ENCODE measurements around the gene ARHGAP10.
A peak's percentile ranks its signal among the peaks of the same experiment; 100 is the strongest.
"Not testable (repeated sequence)": the region's sequence is repeated elsewhere in the genome, so short reads cannot be mapped to it uniquely, and the experiment has no call there.

The ARHGAP10 gene

DNA sequence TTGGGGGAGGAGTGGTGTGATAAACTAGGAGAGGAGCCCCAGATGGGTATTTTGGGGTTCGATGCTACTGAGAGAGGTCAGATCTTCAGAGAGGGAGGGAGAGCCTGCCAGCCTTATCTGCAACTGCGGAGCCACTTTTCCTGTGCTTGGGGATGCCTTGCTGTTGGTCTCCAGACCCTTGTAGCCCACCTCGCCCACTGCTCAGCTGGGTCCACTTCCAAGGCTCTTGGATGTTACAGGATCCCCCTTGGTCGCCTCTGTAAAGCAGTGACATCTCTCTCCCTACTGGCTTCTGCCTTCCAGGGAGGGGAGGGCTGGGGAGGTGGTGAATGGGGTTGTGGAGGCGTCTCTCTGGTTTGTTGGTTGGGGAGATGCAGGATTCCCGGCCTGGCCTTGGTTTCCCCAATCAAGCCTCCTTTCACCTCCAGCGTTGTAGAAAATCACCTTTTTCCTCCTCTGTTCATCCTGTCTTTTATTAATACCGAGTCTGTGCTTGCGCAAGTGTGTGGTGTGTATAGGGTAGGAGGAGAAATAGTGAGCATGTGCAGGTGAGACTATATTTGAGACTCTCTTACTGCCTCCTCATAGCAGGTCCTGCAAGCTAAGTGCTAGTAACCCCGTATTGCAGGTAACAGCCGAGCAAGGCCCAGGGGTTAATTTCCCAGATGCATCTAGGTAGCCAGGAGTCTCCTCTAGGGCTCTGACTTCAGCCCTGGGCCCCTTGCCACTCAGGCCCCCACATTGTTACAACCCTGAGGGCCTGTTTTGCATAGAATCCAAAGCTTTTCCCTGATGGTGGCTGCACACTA is 337.4 kb downstream of the ARHGAP10 start:
- DNase-seq = no peak

DNA sequence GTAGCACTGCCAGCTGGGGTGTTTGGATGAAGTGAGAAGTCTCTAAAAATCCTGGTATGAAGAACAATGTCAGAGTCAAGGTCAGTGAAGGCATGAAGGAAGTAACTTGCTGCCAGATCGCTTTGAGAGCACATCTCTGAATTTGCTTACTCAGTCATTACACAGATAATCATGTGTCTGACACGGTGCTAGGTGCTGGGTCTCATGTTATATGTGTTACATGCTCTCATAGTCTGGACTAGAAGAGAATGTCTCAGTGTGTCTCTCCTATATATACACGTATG is 337.9 kb downstream of the ARHGAP10 start:
- no peak for DNase-seq

DNA sequence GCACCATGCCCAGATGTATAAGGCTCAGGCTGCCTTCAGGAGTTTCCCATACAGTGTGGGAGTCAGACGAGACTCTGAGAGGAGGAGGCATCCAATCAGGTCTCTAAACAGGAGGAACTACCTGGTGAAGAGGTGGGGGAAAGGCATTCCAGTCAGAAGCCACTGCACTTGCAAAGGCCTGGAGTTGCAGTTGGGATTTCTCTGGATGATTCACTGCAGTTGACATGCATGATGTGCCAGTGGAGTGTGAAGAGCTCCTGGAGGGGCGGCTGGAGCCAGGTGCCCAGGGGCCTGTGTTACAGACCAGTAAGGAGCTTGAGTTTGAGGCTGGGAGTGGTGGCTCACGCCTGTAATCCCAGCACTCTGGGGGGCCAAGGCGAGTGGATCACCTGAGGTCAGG is 339.1 kb downstream of the ARHGAP10 start:
- no peak for DNase-seq

DNA sequence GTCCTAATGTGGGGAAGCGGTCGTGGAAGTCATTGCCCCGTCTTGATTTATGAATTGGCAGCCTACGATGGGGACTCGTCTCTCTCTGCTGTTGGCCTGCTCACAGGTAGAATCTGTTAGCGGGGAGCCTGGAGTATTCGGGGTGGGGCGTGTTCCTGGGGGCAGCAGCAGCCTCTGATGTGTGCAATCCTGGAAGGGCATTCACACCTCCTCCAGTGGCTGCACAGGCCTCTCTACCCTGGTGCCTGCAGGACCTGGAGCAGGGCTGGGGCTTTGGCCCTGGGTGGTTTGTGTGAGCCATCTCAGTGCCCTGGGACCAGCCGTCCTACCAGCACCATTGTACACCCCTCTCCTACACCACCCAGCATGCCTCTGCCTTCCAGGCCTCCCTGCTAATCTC is 340.9 kb downstream of the ARHGAP10 start:
- no peak for DNase-seq

DNA sequence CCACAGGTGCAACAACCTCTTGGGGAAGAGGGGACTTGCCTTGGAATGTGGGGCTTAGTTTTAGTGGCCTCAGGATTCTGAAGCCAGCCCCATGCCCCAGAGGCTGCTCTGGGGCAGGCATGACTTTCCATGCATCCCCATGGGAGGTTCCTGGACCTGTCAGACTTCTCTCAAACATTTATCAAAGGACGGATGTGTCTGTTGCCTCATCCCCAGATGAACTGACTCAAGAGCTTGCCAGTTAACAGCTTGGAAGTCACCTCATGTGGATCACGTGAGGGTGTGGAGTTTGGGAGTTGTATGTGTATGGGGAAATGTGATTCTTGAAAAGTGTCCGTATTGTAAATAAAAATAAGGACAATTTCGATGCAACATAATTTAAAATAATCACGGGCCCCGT is 341.5 kb downstream of the ARHGAP10 start:
- no peak for DNase-seq

DNA sequence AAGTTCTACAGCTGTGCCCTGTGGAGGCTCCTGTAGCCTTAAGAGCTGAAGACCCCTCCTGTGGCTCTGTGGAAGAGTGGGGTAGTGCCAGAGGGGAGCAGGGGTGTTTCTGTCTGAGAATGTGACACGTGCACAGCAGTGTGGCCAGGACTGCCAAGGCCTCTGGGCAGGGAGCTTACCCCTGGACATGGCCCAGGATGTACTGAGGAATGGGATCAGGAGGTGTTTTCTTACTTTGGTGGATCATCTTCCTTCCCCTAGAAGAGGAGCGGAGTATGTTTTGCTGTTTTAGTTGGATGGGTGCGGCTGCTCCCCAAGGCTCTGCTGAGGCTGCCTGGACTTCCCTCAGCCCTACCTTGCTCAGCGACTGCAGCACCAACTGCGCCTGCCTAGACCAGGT is 342.6 kb downstream of the ARHGAP10 start:
- DNase-seq = no peak

DNA sequence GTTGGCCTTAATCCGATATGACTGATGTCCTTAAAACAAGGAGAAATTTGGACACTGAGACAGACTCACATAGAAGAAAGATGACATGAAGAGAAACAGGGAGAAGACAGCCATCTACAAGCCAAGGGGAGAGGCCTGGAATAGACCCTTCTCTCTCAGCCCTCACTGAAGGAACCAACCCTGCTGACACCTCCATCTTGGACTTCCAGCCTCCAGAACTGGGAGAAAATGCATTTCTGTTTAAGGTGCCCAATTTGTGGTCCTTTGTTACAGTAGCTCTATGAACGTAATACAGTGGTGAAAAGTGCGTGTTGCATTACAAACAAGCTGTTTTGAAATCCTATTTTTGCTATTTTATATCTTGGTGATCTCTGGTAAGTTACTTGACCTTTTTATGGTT is 343.6 kb downstream of the ARHGAP10 start:
- DNase-seq = no peak

DNA sequence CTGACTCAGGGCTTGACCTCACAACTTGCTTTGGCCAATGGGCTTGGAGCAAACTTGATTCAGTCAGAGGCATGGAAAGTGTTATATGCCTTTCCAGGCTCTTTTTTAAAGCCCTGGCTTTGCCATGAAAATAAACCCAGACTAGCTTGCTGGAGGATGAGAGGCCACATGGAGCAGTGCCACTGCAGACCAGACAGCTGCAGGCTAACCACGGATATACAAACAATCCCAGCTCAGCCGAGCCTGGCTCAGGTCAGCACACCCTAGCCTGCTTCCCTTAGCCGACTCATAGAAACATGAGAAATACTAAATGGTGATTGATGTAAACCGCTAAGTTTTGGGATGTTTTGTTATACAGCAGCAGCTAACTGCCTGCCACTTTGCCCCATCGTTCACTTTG is 345.1 kb downstream of the ARHGAP10 start:
- peak; percentile 5 for DNase-seq

DNA sequence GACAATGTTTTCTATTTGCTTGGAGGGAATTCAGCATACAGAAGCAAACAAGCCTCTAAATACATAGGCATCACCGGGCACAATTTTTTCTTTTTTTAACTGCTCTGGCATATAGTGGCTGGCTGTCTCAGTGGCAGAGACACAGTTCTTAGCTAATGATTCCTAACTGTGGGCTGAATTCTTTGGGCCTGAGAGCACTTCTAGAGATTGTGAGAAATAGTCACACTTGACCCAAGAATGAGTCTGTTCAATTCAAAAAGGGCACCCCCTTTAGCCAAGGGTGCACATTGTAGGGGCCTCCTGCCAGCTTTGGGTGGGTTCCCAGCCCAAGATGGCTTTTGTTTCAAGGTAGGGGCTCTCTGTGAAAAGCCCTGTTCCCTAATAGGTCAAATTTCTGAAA is 345.7 kb downstream of the ARHGAP10 start:
- DNase-seq = no peak

DNA sequence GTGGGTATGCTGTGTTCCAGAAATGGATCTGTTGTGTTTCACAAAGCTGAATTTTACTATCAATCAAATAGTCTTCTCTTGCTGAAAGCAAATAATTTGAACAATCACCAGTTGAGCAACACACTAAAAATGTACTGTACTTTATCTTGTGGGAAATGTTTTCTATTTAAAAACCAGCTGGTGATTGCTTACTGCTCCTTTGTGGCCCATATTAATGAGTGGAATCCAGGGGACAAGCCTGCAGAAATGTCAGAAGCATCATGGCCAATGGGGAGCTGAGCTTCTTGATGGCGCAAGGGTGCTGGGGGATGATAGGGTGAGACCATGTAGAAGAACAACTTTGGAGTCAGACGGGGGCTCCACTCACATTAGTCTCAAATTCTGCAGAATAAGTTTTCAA is 346.2 kb downstream of the ARHGAP10 start:
- no peak for DNase-seq

DNA sequence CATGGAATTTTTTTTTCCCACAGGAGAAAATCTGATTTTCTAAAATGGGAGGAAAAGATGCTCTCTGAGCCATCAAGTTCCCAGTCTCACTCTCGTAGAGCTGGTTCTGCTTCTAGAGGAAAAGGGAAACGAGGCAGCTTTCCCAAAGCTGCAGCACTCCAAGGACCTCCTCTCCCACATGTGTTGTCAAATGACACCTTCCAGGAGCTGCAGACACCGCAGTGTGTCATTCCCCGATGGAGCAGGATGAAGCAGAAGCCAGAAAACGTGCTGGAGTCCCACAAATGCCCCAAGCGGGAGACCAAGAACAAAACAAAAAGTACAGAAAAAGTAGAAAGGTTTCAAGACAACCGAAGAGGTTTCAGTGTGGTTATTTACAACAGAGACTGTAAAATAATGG is 348.1 kb downstream of the ARHGAP10 start:
- no peak for DNase-seq

DNA sequence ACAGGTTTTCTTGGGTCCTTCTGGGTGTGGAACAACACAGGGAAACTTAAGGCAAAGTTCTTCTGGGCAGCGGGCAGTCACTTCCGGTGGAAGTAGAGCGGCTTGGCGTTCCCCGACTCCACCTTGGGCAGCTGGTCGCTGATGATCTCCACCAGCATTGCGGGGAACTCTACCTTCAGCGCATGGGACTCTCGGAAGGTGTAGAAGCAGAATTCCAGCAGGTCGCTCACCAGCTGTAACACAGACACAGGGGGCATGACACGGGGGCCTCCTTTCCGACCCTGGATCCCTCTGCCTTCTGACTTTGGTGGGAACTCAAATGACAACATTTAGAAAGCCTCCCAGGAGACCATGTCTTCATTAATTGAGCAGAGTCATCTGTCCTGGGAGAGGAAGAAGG is 349.4 kb downstream of the ARHGAP10 start:
- no peak for DNase-seq

DNA sequence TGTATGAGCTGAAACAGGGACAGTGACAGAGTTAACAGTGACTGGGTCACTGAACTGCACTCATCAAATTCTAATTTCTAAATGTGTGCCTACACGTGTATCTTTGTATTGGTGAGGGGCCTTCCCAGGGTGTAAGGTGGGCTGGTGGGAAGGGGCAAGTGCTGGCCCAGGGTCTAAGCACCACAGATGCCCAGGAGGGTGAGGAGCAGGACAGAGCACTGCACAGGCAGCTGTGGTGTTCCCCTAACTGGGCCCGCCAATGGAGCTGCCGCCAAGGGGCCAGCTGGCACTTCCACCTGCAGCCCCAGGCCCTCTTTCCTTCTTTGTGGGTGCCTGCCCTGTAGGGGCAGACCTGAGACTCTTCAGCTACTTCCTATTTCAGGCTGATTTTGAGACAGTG is 349.9 kb downstream of the ARHGAP10 start:
- no peak for DNase-seq

DNA sequence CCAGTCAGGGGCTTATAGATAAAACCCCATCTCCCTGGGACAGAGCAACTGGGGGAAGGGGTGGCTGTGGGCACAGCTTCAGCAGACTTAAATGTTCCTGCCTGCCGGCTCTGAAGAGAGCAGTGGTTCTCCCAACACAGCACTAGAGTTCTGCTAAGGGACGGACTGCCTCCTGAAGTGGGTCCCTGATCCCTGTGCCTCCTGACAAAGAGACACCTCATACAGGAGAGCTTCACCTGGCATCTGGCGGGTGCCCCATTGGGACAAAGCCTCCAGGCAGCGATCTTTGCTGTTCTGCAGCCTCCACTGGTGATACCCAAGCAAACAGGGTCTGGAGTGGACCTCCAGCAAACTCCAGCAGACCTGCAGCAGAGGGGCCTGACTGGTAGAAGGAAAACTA is 351.2 kb downstream of the ARHGAP10 start:
- DNase-seq = not testable (repeated sequence)

DNA sequence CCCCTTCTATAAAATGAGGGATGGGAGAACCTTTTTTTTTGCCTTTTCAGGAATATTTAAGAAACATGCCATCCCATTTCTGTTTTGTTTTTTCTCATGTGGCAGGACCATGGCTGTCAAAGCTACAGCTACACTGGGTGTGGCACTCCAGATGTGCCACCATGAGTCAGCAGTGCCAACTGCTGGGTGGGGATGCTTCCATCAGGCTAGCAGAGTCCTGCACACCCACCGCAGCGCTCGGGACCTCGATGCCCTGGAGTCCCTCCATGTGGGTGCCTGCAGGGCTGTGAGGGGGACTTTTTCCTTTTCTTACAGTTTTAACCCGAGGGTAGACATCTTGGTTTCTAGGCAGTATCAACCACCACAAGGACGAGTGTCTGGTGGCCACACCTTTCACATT is 357.7 kb downstream of the ARHGAP10 start:
- no peak for DNase-seq

DNA sequence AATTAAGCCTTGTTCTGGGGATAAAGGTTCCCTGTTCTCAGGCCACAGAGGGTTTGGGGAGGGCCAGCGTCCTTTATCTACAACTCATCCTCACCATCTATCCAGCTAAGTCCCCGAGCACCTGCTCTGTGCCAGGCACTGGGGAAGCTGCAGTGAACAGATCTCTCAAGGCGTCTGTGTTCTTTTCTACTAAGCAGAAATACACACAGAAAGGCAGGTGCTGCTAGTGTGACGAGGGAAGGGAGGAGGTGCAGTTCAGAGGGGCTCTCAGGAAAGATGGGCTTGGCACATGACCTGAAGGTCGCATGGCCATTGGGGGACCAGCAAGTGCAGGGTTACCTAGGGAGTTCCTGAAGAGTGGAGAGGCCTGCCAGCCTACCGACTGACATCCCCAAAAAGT is 358.1 kb downstream of the ARHGAP10 start:
- no peak for DNase-seq

DNA sequence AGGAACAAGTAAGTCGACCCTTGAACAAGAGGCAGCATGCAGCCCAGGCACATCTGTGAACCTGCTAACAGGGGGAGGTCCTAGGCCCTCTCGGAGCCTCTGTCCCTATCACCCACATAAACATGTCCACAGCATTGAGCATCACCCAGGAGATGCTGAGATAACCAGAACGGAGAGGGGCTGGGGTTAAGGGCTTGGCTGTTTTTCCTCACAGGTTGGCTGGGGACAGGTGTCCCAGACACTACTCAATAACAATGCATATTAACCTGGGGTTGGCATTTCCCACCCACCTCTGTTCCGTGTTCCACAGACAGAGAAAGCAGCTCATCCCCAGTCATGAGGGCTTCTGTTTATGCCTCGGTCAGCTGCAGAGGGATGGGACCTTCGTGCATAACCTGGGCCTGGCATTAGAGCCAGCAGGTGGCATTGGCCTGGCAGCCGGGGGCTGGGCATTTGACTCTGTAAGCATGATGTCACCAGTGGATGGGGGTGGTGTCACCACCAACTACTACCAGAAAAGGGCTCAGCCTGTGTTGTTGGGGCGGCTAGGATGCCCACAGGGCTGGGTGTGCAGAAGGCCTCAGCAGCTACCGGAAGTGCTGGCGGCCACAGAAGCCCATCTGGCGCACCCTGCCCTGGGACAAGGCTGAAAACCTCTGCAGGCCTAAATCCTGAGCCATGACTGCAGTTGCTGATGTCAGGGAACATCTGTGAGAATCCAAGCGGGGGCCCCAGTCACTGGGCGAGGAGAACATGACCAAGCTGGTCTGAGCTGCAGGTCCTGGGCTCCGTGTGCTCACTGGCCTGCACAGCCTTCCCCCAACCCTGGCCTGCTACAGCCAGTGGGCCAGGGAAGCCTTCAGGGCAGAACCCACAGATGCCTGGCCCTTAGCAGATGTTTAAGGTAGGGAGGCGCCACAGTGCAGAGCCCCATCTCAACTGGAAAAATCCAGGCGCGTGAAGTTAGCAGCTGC is 358.9 kb downstream of the ARHGAP10 start:
- no peak for DNase-seq

DNA sequence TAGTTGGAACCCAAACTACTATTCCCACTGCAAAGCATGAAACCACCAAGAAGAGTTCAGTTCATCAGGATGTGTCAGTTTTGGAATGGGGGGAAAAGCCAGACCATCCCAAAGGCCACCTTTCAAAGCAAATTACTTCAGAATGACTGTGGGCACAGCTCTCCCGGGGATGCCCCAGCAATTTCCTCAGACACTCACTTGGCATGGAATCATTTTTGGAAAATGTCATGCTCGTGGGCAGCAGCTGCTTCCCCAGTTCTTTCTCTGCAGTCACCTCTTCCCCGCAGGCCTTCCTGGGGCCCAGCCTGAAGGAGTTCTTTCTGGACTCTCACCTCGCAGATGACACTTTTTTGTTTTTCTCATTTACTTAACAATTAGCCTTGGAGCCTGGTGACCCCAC is 360.0 kb downstream of the ARHGAP10 start:
- no peak for DNase-seq

DNA sequence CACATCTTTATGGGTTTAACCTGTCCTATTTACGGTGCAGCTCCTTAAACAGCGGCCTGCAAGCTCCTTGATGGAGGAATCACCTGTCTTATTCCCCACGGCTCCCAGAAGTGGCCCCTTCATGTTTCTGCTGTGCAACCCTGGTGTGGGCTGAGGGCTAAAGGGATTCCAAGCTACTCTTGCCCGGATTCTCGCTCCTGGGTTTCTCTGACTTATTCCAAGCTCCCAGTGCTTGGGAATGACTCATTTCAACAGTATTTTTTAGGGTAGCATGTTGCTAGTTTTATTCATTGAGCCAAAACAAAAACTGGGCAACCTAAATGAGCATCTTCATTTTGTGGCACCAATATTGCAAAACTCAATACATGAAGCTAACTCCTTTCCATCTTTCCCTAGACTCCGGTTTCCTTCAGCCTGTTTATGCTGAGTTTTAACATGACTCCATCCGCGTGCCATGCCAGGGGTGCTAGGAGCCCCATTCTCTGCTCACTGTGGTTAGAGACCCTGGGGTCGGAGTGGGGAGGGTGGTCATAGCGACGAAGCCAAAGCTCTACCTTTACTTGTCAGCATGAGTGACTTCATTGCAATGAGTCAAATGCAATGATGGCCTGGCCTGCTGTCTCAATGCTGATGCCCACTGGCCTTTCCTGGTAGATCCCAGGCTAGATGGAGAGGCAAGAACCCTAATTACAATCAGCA is 360.6 kb downstream of the ARHGAP10 start:
- no peak for DNase-seq

DNA sequence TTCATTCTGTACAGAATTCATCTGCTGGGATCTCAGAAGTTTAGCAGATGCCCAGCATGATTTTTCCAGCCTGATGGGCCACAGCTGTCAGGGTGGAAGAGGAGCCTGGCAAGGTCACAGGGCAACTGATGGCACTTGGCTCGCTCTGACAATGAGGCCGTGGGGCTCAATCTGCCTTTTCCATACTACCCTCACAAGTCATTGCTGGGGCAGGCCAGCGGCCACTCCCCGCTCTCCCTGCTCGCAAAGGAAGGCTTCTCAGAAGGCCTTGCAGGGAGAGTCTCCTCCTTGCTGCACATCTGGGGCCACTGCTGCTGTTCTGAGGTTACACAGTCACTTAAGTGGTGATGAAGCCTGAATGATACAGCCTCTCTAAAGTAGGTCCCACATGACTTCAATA is 361.2 kb downstream of the ARHGAP10 start:
- no peak for DNase-seq

DNA sequence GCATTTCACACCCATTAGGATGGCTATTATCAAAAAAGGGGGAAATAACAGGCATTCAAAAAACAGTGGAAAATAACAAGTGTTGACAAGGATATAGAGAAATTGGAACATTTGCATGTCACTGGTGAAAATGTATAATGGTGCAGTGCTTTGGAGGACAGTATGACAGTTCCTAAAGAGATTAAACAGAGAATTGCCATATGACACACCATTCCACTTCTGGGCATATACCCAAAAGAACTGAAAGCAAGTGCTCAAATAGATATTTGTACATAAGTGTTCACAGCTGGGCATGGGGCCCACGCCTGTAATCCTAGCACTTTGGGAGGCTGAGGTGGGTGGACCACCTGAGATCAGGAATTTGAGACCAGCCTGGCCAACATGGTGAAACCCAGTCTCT is 362.3 kb downstream of the ARHGAP10 start:
- no peak for DNase-seq

DNA sequence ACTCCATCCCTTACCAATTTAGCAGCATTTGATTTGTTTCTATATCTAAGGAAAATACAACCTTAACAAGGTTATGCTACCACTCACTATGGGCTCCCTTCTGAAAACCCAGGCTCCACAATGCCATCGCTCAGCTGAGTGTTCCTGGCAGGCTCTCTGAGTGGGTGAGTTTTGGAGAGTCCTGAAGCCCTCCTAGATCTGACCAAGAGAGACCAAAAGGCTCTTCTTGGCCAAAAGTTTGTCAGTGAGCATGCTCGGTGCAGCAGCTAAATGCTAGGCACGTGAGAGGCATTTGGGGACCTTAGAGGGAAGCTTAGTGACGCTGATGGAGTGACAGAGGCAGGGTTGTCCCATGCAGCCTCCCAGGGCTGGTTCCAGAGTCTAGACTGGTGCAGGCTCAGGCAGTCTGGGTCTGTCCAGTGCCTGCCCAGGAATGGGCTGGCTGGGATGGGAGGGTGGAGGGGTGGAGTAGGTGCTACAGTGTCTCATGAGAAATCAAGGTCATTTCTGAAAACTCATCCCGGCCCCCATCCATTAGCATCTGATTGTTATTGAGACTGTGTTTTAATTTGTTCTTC is 363.5 kb downstream of the ARHGAP10 start:
- no peak for DNase-seq

DNA sequence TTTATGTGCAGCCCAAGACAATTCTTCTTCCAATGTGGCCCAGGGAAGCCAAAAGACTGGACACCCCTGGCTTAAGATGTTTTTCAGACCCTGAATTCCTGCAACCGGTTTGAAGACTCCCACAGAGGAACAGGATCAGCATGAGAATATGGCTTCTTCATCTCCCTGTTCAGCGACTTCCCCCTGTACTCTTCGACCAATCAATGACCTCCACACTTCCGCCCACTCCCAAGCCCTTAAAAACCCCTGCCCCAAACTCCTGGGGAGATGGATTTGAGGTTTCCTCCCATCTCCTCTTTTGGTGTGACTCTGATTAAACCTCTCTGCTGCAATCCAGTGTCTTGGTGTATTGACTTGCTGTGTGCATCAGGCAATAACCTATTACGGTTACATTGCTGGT is 365.9 kb downstream of the ARHGAP10 start:
- DNase-seq = no peak

All from fibroblast of skin of scalp (primary cell).